Upper lobe of right lung (tissue), 1 donor: ENCODE measurements around the gene ZNF292. TPM values are rescaled to one million over a fixed set of nuclear protein-coding genes. Genes with fewer than 3 reads are reported as not detected.
"Not testable (repeated sequence)": the region's sequence is repeated elsewhere in the genome, so short reads cannot be mapped to it uniquely, and the experiment has no call there.

Experiments
- ATAC-seq: fragments of 200-7000 bp; cut with Tn5 transposase; one replicate; pipeline ENCODE4 v1.9.1; 2020; ENCODE audit warnings: mild to moderate bottlenecking, moderate library complexity
- DNase-seq: peaks from one replicate; pipeline ENCODE4 v3.0.0-alpha.2; 2020
- H3K27ac ChIP-seq: fragments of 200-600 bp; one replicate; pipeline ENCODE4 v1.8.0; 2022
- H3K27me3 ChIP-seq: fragments of 200-600 bp; one replicate; pipeline ENCODE4 v1.8.0; 2022; ENCODE audit warnings: mild to moderate bottlenecking
- H3K36me3 ChIP-seq: fragments of 200-600 bp; one replicate; pipeline ENCODE4 v1.8.0; 2022
- H3K4me1 ChIP-seq: fragments of 200-600 bp; one replicate; pipeline ENCODE4 v1.8.0; 2022
- H3K4me3 ChIP-seq: fragments of 200-600 bp; one replicate; pipeline ENCODE4 v1.8.0; 2022; ENCODE audit warnings: mild to moderate bottlenecking
- H3K9me3 ChIP-seq: fragments of 200-600 bp; one replicate; pipeline ENCODE4 v1.8.0; 2022
- CTCF ChIP-seq: fragments of 200-600 bp; IDR thresholded peaks from one replicate; pipeline ENCODE4 v1.8.0; 2022; ENCODE audit warnings: antibody characterized with exemption
- intact Hi-C: fragments of 100-400 bp; cut with DNase I; formaldehyde crosslinking; loops from one replicate; pipeline ENCODE4 v1.11.0; 2022
- total RNA-seq: library from RNA; stranded (reverse); fragmentation: NEBNext Ultra II Directional; extraction: Animal tissue kit (Norgen Biotek cat#: 25700); gene quantifications from one replicate; pipeline ENCODE4 v1.2.1, GENCODE V29; 2021
- donor health status: DM: no; HTN: yes; CAD: no; lungs with severe emphysema.

ZNF292 gene
- total RNA-seq, 1 donor from 2014 or later: 34.0 TPM

DNA sequence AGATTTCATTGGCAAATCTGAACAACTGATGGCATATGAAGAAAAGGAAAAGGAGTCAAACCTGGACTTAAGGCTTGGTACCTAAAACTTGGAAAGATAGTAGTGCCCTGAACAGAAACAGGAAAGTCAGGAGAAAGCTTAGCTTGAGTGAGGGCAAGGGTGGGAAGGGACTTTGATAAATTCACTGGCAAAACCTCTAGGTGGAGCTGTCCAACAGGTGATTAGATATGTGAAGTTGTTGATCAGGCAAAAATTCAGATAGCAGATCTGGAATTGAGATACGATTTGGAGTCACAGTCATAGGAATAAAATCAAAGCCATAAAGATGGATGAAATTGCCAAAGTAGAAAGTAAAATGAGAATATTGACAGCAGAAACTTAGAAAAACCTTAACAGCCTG lies 16.1 kb upstream of the ZNF292 start:
- Histone ChIP-seq H3K27me3 (peaks cover 5% of the 10 kb centered on the region), H3K4me3 (no peak overlapping the region), H3K27ac (no peak overlapping the region), H3K4me1 (no peaks in the 10 kb centered on the region), H3K9me3 (no peaks in the 10 kb centered on the region), H3K36me3 (no peaks in the 10 kb centered on the region)
- TF ChIP-seq CTCF: peak; percentile 84
- DNase-seq (no peak), ATAC-seq (peak; percentile 92)
- intact Hi-C loops: loop anchor here (10.0 kb wide), 1 partner anchor 116 kb away; no protein-coding TSS in a partner anchor

GRCh38 chr6:87139927-87140326 lies 15.4 kb upstream of the ZNF292 start:
- H3K4me3 ChIP-seq, H3K9me3 ChIP-seq, DNase-seq, H3K27me3 ChIP-seq, ATAC-seq, H3K36me3 ChIP-seq, H3K27ac ChIP-seq, H3K4me1 ChIP-seq: not testable (repeated sequence)
- intact Hi-C loops: loop anchor here (10.0 kb wide), 1 partner anchor 115 kb away; no protein-coding TSS in a partner anchor

- Histone ChIP-seq H3K4me3 (no peak overlapping the region), H3K27ac (no peak overlapping the region), H3K9me3 (no peaks in the 10 kb centered on the region), H3K4me1 (peaks cover 3% of the 10 kb centered on the region), H3K27me3 (no peaks in the 10 kb centered on the region), H3K36me3 (no peaks in the 10 kb centered on the region)
- no peak for TF ChIP-seq CTCF
- intact Hi-C loops: no loop called here
- DNase-seq (no peak), ATAC-seq (no peak)
Observed at GRCh38 chr6:87146363-87146762, 9.0 kb upstream of the ZNF292 start.

DNA sequence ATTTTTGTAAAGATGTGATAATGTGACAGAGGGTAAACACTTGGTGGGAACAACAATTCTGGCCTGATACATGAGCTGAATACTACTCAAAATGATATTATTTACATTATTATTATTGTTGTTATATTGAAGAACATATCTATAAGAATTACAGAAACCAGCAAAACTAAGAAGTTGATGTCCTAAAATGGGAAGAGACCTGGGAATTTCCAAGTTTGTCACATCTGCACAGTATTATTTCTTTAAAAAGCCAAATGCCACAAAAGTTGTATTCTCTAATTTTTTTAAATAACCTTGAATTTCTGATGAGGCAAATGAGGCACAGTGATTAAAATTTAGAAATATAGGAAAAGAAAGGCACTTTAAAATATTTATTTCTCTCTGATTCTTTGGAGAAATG lies 5.0 kb upstream of the ZNF292 start:
- Histone ChIP-seq H3K4me1 (peaks cover 24% of the 10 kb centered on the region), H3K27ac (no peak overlapping the region), H3K4me3 (no peak overlapping the region), H3K27me3 (no peaks in the 10 kb centered on the region), H3K36me3 (no peaks in the 10 kb centered on the region), H3K9me3 (no peaks in the 10 kb centered on the region)
- ATAC-seq (no peak), DNase-seq (no peak)
- intact Hi-C loops: no loop called here
- no peak for TF ChIP-seq CTCF

- no peak for TF ChIP-seq CTCF
- intact Hi-C loops: no loop called here
- Histone ChIP-seq H3K27me3 (no peaks in the 10 kb centered on the region), H3K36me3 (no peaks in the 10 kb centered on the region), H3K4me1 (peaks cover 26% of the 10 kb centered on the region), H3K4me3 (peak overlapping the region; percentile 71), H3K27ac (peak overlapping the region; percentile 93), H3K9me3 (no peaks in the 10 kb centered on the region)
- no peak for ATAC-seq
- no peak for DNase-seq
Observed at GRCh38 chr6:87151471-87151780, 3.9 kb upstream of the ZNF292 start.

DNA sequence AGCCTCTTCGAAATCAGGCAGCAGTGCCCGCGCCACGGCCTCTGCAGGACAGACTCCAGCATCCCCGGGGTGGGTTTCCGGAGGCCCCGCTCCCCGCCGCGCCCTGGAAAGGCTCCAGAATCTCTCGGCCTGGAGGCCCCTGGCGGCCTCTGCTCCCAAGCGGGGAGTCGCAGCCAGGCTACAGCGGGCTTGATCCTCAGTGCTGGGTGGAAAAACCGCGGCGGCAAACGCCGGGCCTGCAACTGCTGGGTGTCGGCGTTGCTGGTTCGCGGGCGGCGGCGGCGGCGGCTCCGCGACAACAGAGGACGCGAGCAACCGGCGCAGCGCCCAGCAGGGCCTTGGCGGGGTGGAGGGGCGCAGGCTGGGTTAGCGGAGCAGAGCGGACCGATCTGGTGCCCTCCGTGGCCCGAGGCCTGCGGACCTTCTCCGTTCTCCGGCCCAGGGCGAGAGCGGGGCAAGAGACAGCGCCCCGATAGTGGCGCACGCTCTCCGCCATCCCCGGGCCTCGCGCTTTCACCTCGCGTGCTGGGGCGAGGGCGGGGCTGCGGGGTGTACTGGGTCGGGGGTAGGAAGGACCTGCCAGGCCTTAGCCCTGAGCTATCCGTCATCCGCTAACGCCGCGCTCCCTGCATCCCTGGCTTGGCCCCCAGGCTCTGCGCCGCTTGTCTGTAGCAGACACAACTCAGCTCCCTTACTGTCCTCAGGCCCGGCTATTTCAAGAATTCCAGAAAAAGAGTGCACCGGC lies 3.4 kb upstream of the ZNF292 start:
- Histone ChIP-seq H3K27me3 (no peaks in the 10 kb centered on the region), H3K4me1 (peaks cover 31% of the 10 kb centered on the region), H3K9me3 (no peaks in the 10 kb centered on the region), H3K36me3 (no peaks in the 10 kb centered on the region), H3K4me3 (peak overlapping the region; percentile 71), H3K27ac (peak overlapping the region; percentile 93)
- ATAC-seq: peak; percentile 61
- peak; percentile 86 for DNase-seq
- intact Hi-C loops: no loop called here
- TF ChIP-seq CTCF: no peak
